Liver (tissue), 9 donors: ENCODE results near the gene OGA. TPM values are rescaled to one million over a fixed set of nuclear protein-coding genes. Genes with fewer than 3 reads are reported as not detected.

ENCODE experiments used
- DNase-seq: peaks from one replicate; pipeline ENCODE4 v3.0.0-alpha.2; 2017; ENCODE audit warnings: low spot score
- H3K27ac ChIP-seq, 2 donors: one replicate each; pipeline ENCODE4 v1.7.0; 2013; ENCODE audit warnings: inconsistent platforms in 2 of 2, low read length in 2 of 2, control low read depth in 1 of 2, low read depth in 1 of 2, mild to moderate bottlenecking in 1 of 2
- H3K27me3 ChIP-seq, 4 donors: one replicate each; pipeline versions ENCODE4 v1.6.1 to v1.7.0; 2013; ENCODE audit warnings: low read length in 3 of 4, inconsistent platforms in 1 of 4, mild to moderate bottlenecking in 1 of 4, moderate library complexity in 1 of 4; ENCODE audit not compliant: control insufficient read depth in 4 of 4, insufficient read depth in 4 of 4
- H3K36me3 ChIP-seq, 4 donors: one replicate each; pipeline versions ENCODE4 v1.6.1 to v1.7.0; 2013; ENCODE audit warnings: low read length in 3 of 4, mild to moderate bottlenecking in 3 of 4, low read depth in 1 of 4, moderate library complexity in 1 of 4; ENCODE audit not compliant: control insufficient read depth in 4 of 4, insufficient read depth in 3 of 4
- H3K4me1 ChIP-seq, 4 donors: one replicate each; pipeline versions ENCODE4 v1.6.1 to v1.7.0; 2013; ENCODE audit warnings: low read length in 3 of 4, mild to moderate bottlenecking in 3 of 4, moderate library complexity in 1 of 4; ENCODE audit not compliant: control insufficient read depth in 4 of 4, insufficient read depth in 4 of 4
- H3K4me3 ChIP-seq, 3 donors: one replicate each; pipeline versions ENCODE4 v1.6.1 to v1.7.0; 2013; ENCODE audit warnings: low read length in 3 of 3, control low read depth in 1 of 3, low read depth in 1 of 3, mild to moderate bottlenecking in 1 of 3
- H3K9ac ChIP-seq, 2 donors: one replicate each; pipeline ENCODE4 v1.7.0; 2013; ENCODE audit warnings: low read length in 2 of 2, mild to moderate bottlenecking in 2 of 2, moderate library complexity in 2 of 2, control low read depth in 1 of 2, low read depth in 1 of 2
- H3K9me3 ChIP-seq, 4 donors: one replicate each; pipeline versions ENCODE4 v1.6.1 to v1.7.0; 2013; ENCODE audit warnings: low read length in 3 of 4; ENCODE audit not compliant: control insufficient read depth in 4 of 4
- EGR1 ChIP-seq, 2 donors: IDR thresholded peaks; 2 replicates each; pipeline ENCODE4 v1.6.1; 2016 to 2018; ENCODE audit warnings: antibody characterized with exemption in 2 of 2, low read depth in 2 of 2
- FOXA2 ChIP-seq: IDR thresholded peaks from 2 replicates; pipeline ENCODE4 v1.6.1; 2016; ENCODE audit warnings: antibody characterized with exemption
- HNF4A ChIP-seq, 2 donors: conservative IDR thresholded peaks; 2 replicates each; pipeline ENCODE4 v1.6.1; 2016; ENCODE audit warnings: antibody characterized with exemption in 2 of 2, mild to moderate bottlenecking in 2 of 2
- HNF4G ChIP-seq: IDR thresholded peaks from 2 replicates; pipeline ENCODE4 v1.6.1; 2016; ENCODE audit warnings: antibody characterized with exemption
- JUND ChIP-seq, 2 donors: IDR thresholded peaks; 2 replicates each; pipeline ENCODE4 v1.6.1; 2016; ENCODE audit warnings: antibody characterized with exemption in 2 of 2
- NR2F2 ChIP-seq: IDR thresholded peaks from 2 replicates; pipeline ENCODE4 v1.6.1; 2016; ENCODE audit warnings: antibody characterized with exemption
- RAD21 ChIP-seq, 2 donors: IDR thresholded peaks; 2 replicates each; pipeline ENCODE4 v1.6.1; 2016; ENCODE audit warnings: antibody characterized with exemption in 2 of 2, mild to moderate bottlenecking in 2 of 2
- SP1 ChIP-seq: IDR thresholded peaks from 2 replicates; pipeline ENCODE4 v1.6.1; 2018; ENCODE audit warnings: antibody characterized with exemption, mild to moderate bottlenecking
- TAF1 ChIP-seq: conservative IDR thresholded peaks from 2 replicates; pipeline ENCODE4 v1.6.1; 2016; ENCODE audit warnings: antibody characterized with exemption, mild to moderate bottlenecking
- YY1 ChIP-seq: IDR thresholded peaks from 2 replicates; pipeline ENCODE4 v1.6.1; 2016; ENCODE audit warnings: antibody characterized with exemption, mild to moderate bottlenecking
- WGBS: extraction: QIAGEN DNeasy Blood & Tissue Kit; methylation state at CpG from one replicate; pipeline ENCODE4 v1.1.7; 2013; 5-methylcytosine and 5-hydroxymethylcytosine counted together
- polyA plus RNA-seq, 2 donors: library from polyadenylated mRNA; stranded (reverse) in 1 of 2; unstranded in 1 of 2; fragments of 200-250 nt in 1 of 2; fragments of >200 nt in 1 of 2; fragmentation: Nextera tagmentation in 1 of 2; extraction: Ambion mirVana in 1 of 2; gene quantifications; one replicate each; pipeline versions ENCODE4 v1.2.1 to v1.2.3, GENCODE V29; 2013 to 2015
- total RNA-seq, 2 donors: library from RNA; depleted of rRNA; stranded (reverse); fragments of >200 nt; gene quantifications; one replicate each; pipeline ENCODE4 v1.2.3, GENCODE V29; 2014
- TF ChIP-seq, protein P1 (sequence below): fragments of 150-350 bp; IDR thresholded peaks from 2 replicates; pipeline ENCODE4 v1.5.1; 2017; ENCODE audit warnings: improper control_type of control experiment, low read depth, low read length; ENCODE audit not compliant: missing input control
- TF ChIP-seq, protein P2 (sequence below): IDR thresholded peaks from 2 replicates; pipeline ENCODE4 v1.6.1; 2016; ENCODE audit warnings: antibody characterized with exemption
- TF ChIP-seq, protein P3 (sequence below): IDR thresholded peaks from 2 replicates; pipeline ENCODE4 v1.6.1; 2016; ENCODE audit warnings: antibody characterized with exemption, mild to moderate bottlenecking
- donor health status: healthy.
- donor health status: healthy.
- donor health status: healthy.
- donor health status: healthy.
- donor health status: healthy.

OGA gene
- total and polyA plus RNA-seq, 4 donors = 18.0 to 64.3 (median 41.4) TPM

DNA sequence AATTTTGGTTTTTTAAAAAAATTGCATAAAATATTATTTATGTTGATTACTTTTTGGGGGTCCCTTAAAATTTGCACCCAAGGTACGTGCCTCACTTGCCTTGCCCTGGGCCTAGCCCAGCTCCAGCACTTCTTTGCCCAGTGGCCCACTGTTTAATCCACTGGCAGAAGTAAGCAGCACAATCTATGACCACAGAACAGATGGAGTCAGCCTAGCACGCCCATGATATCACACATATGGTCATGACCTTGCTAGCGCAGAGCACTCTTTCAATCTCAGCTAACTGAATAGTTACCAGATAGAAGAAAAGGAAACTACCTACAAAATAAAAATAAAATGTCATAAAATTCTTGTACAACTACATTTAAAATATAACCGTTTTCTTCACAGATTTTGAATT, 5.6 kb downstream of the OGA start (continued):
- TF ChIP-seq, protein P1, sequence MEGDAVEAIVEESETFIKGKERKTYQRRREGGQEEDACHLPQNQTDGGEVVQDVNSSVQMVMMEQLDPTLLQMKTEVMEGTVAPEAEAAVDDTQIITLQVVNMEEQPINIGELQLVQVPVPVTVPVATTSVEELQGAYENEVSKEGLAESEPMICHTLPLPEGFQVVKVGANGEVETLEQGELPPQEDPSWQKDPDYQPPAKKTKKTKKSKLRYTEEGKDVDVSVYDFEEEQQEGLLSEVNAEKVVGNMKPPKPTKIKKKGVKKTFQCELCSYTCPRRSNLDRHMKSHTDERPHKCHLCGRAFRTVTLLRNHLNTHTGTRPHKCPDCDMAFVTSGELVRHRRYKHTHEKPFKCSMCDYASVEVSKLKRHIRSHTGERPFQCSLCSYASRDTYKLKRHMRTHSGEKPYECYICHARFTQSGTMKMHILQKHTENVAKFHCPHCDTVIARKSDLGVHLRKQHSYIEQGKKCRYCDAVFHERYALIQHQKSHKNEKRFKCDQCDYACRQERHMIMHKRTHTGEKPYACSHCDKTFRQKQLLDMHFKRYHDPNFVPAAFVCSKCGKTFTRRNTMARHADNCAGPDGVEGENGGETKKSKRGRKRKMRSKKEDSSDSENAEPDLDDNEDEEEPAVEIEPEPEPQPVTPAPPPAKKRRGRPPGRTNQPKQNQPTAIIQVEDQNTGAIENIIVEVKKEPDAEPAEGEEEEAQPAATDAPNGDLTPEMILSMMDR = no peak
- TF ChIP-seq, protein P2, sequence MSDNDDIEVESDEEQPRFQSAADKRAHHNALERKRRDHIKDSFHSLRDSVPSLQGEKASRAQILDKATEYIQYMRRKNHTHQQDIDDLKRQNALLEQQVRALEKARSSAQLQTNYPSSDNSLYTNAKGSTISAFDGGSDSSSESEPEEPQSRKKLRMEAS = no peak
- TF ChIP-seq HNF4A (conservative IDR thresholded peaks at IDR 0.05) (no peak), EGR1 (IDR thresholded peaks at IDR 0.05; ENCODE audit: low read depth in 2 of 2) (no peak), YY1 (no peak), JUND (IDR thresholded peaks at IDR 0.05) (no peak), HNF4G (no peak)

DNA sequence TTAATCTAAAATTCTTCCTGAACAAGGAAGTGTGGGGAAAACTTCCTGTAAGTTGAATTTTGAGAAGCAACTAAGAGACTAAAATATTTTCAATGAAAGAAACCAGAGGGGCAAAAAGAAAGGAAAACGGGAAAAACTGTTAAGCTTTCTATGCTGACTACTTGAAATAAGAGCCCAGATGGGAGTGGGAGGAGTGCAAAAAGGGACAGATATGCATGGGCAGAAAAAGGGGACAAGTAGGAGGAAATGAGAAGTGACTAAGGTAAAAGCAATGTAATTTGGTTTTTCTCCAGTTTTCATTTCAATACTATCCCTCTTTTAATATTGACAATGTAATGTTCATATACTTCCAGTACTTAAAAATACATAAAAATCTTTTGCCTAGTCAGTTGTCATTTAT, 11.1 kb downstream of the OGA start:
- Histone ChIP-seq H3K9ac (no peak overlapping the region), H3K36me3 (peaks cover 11 to 53% (median 41%) of the 10 kb centered on the region in 4 donors), H3K4me1 (no peaks in the 10 kb centered on the region), H3K27ac (no peak overlapping the region), H3K9me3 (no peaks in the 10 kb centered on the region), H3K27me3 (no peaks in the 10 kb centered on the region), H3K4me3 (no peak overlapping the region)
- DNase-seq = no peak
- TF ChIP-seq, protein P3, sequence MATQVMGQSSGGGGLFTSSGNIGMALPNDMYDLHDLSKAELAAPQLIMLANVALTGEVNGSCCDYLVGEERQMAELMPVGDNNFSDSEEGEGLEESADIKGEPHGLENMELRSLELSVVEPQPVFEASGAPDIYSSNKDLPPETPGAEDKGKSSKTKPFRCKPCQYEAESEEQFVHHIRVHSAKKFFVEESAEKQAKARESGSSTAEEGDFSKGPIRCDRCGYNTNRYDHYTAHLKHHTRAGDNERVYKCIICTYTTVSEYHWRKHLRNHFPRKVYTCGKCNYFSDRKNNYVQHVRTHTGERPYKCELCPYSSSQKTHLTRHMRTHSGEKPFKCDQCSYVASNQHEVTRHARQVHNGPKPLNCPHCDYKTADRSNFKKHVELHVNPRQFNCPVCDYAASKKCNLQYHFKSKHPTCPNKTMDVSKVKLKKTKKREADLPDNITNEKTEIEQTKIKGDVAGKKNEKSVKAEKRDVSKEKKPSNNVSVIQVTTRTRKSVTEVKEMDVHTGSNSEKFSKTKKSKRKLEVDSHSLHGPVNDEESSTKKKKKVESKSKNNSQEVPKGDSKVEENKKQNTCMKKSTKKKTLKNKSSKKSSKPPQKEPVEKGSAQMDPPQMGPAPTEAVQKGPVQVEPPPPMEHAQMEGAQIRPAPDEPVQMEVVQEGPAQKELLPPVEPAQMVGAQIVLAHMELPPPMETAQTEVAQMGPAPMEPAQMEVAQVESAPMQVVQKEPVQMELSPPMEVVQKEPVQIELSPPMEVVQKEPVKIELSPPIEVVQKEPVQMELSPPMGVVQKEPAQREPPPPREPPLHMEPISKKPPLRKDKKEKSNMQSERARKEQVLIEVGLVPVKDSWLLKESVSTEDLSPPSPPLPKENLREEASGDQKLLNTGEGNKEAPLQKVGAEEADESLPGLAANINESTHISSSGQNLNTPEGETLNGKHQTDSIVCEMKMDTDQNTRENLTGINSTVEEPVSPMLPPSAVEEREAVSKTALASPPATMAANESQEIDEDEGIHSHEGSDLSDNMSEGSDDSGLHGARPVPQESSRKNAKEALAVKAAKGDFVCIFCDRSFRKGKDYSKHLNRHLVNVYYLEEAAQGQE = no peak
- TF ChIP-seq, protein P1 = no peak
- TF ChIP-seq RAD21 (IDR thresholded peaks at IDR 0.05) = no peak
- TF ChIP-seq TAF1 = no peak
- TF ChIP-seq HNF4A (conservative IDR thresholded peaks at IDR 0.05) = no peak
- no peak for TF ChIP-seq YY1
- no peak for TF ChIP-seq HNF4G
- TF ChIP-seq FOXA2 = no peak
- TF ChIP-seq NR2F2 = no peak
- 85% methylated on average over 1 of the region's 1 CpG for WGBS

DNA sequence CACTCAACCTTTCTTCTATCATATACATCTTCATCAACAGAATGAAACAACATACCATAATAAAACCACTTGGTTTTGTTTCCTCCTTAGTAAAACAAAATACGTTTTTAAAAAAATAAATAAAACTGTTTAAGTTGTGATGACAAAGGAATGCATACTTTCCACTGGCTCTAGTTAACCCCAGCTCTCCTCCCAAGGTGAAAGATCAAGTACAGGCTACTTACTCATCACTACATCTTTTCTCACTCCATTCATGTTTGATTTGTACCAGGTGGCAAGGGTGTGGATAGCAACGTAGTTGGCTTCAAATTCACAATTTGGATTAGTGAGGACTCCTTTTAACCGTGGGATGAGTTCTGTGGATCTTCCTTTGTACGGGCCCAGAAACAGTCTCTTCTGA, 14.7 kb downstream of the OGA start:
- TF ChIP-seq RAD21 (IDR thresholded peaks at IDR 0.05) = no peak
- TF ChIP-seq EGR1 (IDR thresholded peaks at IDR 0.05; ENCODE audit: low read depth in 2 of 2) = no peak
- no peak for TF ChIP-seq SP1
- no peak for TF ChIP-seq TAF1
- TF ChIP-seq, protein P1 = no peak
- Histone ChIP-seq H3K4me1 (no peaks in the 10 kb centered on the region), H3K9me3 (no peaks in the 10 kb centered on the region), H3K36me3 (peaks cover 16 to 64% (median 57%) of the 10 kb centered on the region in 4 donors), H3K9ac (no peak overlapping the region), H3K4me3 (no peak overlapping the region), H3K27ac (no peak overlapping the region), H3K27me3 (no peaks in the 10 kb centered on the region)
- WGBS = 82% methylated on average over 4 of the region's 4 CpGs
- no peak for DNase-seq
